Parathyroid adenoma (tissue), 2 donors: Measurements from ENCODE around the gene PPP6R2.
A peak's percentile ranks its signal among the peaks of the same experiment; 100 is the strongest.
"Not testable (repeated sequence)": the region's sequence is repeated elsewhere in the genome, so short reads cannot be mapped to it uniquely, and the experiment has no call there.

Source experiments
- H2AFZ ChIP-seq: fragments of 300-600 bp; sonication (generic); one replicate; pipeline ENCODE4 v1.7.0; 2017; ENCODE audit warnings: antibody characterized with exemption, mild to moderate bottlenecking
- H3K27ac ChIP-seq: fragments of 300-600 bp; sonication (generic); one replicate; pipeline ENCODE4 v1.7.0; 2017
- H3K27me3 ChIP-seq: fragments of 300-600 bp; sonication (generic); one replicate; pipeline ENCODE4 v1.7.0; 2017; ENCODE audit warnings: low read length; ENCODE audit not compliant: control insufficient read depth, insufficient read depth
- H3K36me3 ChIP-seq: fragments of 300-600 bp; sonication (generic); one replicate; pipeline ENCODE4 v1.7.0; 2017; ENCODE audit warnings: low read length; ENCODE audit not compliant: control insufficient read depth, insufficient read depth
- H3K4me1 ChIP-seq: fragments of 300-600 bp; sonication (generic); one replicate; pipeline ENCODE4 v1.7.0; 2017; ENCODE audit warnings: control low read depth
- H3K4me2 ChIP-seq: fragments of 300-600 bp; sonication (generic); one replicate; pipeline ENCODE4 v1.7.0; 2017; ENCODE audit warnings: low read length
- H3K4me3 ChIP-seq: fragments of 300-600 bp; sonication (generic); one replicate; pipeline ENCODE4 v1.7.0; 2017; ENCODE audit warnings: low read depth, low read length
- H3K79me2 ChIP-seq: fragments of 300-600 bp; sonication (generic); one replicate; pipeline ENCODE4 v1.7.0; 2017; ENCODE audit warnings: control low read depth
- H3K9ac ChIP-seq: fragments of 300-600 bp; sonication (generic); one replicate; pipeline ENCODE4 v1.7.0; 2017; ENCODE audit warnings: mild to moderate bottlenecking
- H3K9me3 ChIP-seq: fragments of 300-600 bp; sonication (generic); one replicate; pipeline ENCODE4 v1.7.0; 2017; ENCODE audit warnings: low read length; ENCODE audit not compliant: control insufficient read depth
- CTCF ChIP-seq: fragments of 300-600 bp; sonication (generic); IDR thresholded peaks from one replicate; pipeline ENCODE4 v1.7.0; 2017; ENCODE audit warnings: antibody characterized with exemption, mild to moderate bottlenecking
- donor health status: primary hyperparathyroidism.

PPP6R2 gene

GRCh38 chr22:50326225-50326955 lies 16.7 kb upstream of the PPP6R2 start:
- no peaks in the 10 kb centered on the region for H3K4me1 ChIP-seq
- H3K4me2 ChIP-seq: peak overlapping the region; percentile 79
- peak overlapping the region; percentile 50 for H2AFZ ChIP-seq
- TF ChIP-seq CTCF: no peak
- H3K79me2 ChIP-seq: no peaks in the 10 kb centered on the region
- H3K36me3 ChIP-seq: no peaks in the 10 kb centered on the region
- H3K4me3 ChIP-seq: peak overlapping the region; percentile 60
- H3K9ac ChIP-seq: no peak overlapping the region
- no peaks in the 10 kb centered on the region for H3K27me3 ChIP-seq
- H3K27ac ChIP-seq: no peak overlapping the region
- H3K9me3 ChIP-seq: no peaks in the 10 kb centered on the region

DNA sequence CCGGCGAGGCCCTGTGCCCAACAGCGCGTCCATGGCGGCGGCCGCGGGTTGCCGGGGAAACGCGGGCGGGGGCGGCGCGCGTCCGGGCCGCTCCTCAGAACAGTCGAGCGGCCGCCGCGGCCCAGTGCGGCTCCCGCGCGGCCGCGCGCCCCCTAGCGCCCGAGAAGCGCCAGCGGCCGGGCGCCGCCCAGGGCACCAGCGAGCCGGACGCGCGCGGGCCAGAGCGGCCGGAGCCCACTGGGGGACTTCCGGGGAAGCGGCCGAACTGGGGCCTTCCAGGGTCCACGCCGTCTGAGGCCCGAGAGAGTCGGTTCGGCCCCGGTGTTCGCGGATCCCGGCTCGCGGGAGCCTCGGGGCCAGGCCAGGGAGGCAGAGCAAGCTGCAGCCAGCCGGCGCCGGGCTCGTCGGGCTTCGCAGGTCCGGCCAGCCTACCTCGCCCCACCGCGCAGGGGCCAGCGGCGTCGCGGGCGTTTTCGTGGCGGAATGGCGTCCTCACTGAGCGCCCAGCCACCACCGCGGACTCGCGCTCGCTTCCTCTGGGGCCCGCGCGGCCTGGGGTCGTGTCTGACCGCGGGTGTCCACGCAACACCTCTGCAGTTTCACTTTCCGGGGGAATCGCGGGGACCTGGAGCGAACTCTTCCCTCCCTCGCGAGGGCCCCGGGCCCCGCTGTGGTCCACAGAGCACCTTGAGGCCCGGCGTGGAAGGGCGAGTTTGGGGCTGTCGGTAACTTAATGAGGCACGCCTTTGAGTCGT lies 16.0 kb upstream of the PPP6R2 start, which contains the start of gene DENND6B:
TSS of gene DENND6B (minus strand) at position 57 of the 755 bp plus-strand sequence. CDS start at position 33, 24 bp downstream.
- no peaks in the 10 kb centered on the region for H3K79me2 ChIP-seq
- H3K27me3 ChIP-seq: no peaks in the 10 kb centered on the region
- H3K9me3 ChIP-seq: no peaks in the 10 kb centered on the region
- no peaks in the 10 kb centered on the region for H3K36me3 ChIP-seq
- H3K9ac ChIP-seq: peak within 1 kb of the TSS; percentile 50
- peak; percentile 12 for TF ChIP-seq CTCF
- peak within 1 kb of the TSS; percentile 88 for H2AFZ ChIP-seq
- peak within 1 kb of the TSS; percentile 76 for H3K27ac ChIP-seq
- H3K4me3 ChIP-seq: peak within 1 kb of the TSS; percentile 60
- H3K4me2 ChIP-seq: peak within 1 kb of the TSS; percentile 83
- no peaks in the 10 kb centered on the region for H3K4me1 ChIP-seq

DNA sequence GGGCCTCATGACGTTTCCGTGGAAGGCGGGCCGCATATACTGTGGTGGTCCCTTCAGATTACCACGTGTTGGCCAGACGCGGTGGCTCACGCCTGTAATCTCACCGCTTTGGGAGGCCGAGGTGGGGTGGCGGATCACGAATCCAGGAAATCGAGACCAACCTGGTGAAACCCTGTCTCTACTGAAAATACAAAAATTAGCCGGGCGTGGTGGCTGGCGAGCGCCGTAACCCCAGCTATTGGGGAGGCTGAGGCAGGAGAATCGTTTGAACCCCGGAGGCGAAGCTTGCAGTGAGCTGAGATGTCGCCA lies 15.5 kb upstream of the PPP6R2 start:
- no peaks in the 10 kb centered on the region for H3K36me3 ChIP-seq
- no peak for TF ChIP-seq CTCF
- peak overlapping the region; percentile 59 for H3K4me3 ChIP-seq
- peak overlapping the region; percentile 76 for H3K27ac ChIP-seq
- peak overlapping the region; percentile 88 for H2AFZ ChIP-seq
- H3K4me1 ChIP-seq: no peaks in the 10 kb centered on the region
- H3K79me2 ChIP-seq: no peaks in the 10 kb centered on the region
- no peaks in the 10 kb centered on the region for H3K9me3 ChIP-seq
- no peaks in the 10 kb centered on the region for H3K27me3 ChIP-seq
- no peak overlapping the region for H3K9ac ChIP-seq
- peak overlapping the region; percentile 83 for H3K4me2 ChIP-seq

- no peak for TF ChIP-seq CTCF
- Histone ChIP-seq H3K9ac (no peak overlapping the region), H3K27ac (no peak overlapping the region), H3K9me3 (no peaks in the 10 kb centered on the region), H3K4me1 (no peaks in the 10 kb centered on the region), H3K4me2 (no peak overlapping the region), H3K36me3 (no peaks in the 10 kb centered on the region), H3K4me3 (no peak overlapping the region), H3K27me3 (no peaks in the 10 kb centered on the region), H3K79me2 (no peaks in the 10 kb centered on the region), H2AFZ (no peak overlapping the region)
Measured at GRCh38 chr22:50329236-50329635, 13.9 kb upstream of the PPP6R2 start.

- H3K27ac ChIP-seq, H3K4me2 ChIP-seq, H3K4me1 ChIP-seq, H3K4me3 ChIP-seq, H3K27me3 ChIP-seq, H3K36me3 ChIP-seq, H3K79me2 ChIP-seq, H3K9me3 ChIP-seq, H3K9ac ChIP-seq, H2AFZ ChIP-seq: not testable (repeated sequence)
Measured at GRCh38 chr22:50334433-50334832, 8.7 kb upstream of the PPP6R2 start.
